Skin of body (tissue), 2 donors: ENCODE measurements around the gene PNLIPRP3. TPM values are rescaled to one million over a fixed set of nuclear protein-coding genes. Genes with fewer than 3 reads are reported as not detected.
A peak's percentile ranks its signal among the peaks of the same experiment; 100 is the strongest.

Experiments used
- DNase-seq: peaks from one replicate; lab custom pipeline; 2025; lab: John Stamatoyannopoulos, UW
- total RNA-seq: library from RNA; depleted of rRNA; stranded (reverse); fragments of >200 nt; gene quantifications from one replicate; pipeline ENCODE4 v1.2.3, GENCODE V29; 2014

PNLIPRP3 gene
- total RNA-seq, 1 donor from 2014 or later, result 5.8 TPM

GRCh38 chr10:116450861-116451260, 23.2 kb downstream of the PNLIPRP3 start:
- no peak for DNase-seq

GRCh38 chr10:116451711-116452337, 24.2 kb downstream of the PNLIPRP3 start:
- no peak for DNase-seq

- DNase-seq, result no peak
Observed at GRCh38 chr10:116452338-116452720, 24.7 kb downstream of the PNLIPRP3 start.

- DNase-seq, result no peak
Observed at GRCh38 chr10:116457488-116457887, 29.8 kb downstream of the PNLIPRP3 start.

- DNase-seq, result no peak
Observed at GRCh38 chr10:116460219-116460618, 32.6 kb downstream of the PNLIPRP3 start.

GRCh38 chr10:116461680-116462079, 34.0 kb downstream of the PNLIPRP3 start:
- no peak for DNase-seq

GRCh38 chr10:116464257-116464656, 36.6 kb downstream of the PNLIPRP3 start:
- no peak for DNase-seq

- DNase-seq, result no peak
Observed at GRCh38 chr10:116465546-116465945, 37.9 kb downstream of the PNLIPRP3 start.

GRCh38 chr10:116466715-116467422, 39.2 kb downstream of the PNLIPRP3 start:
- no peak for DNase-seq

GRCh38 chr10:116469437-116469836, 41.8 kb downstream of the PNLIPRP3 start:
- DNase-seq, result no peak

GRCh38 chr10:116470071-116470470, 42.4 kb downstream of the PNLIPRP3 start:
- DNase-seq, result no peak

GRCh38 chr10:116470768-116471415, 43.2 kb downstream of the PNLIPRP3 start:
- DNase-seq, result no peak

GRCh38 chr10:116472891-116473290, 45.2 kb downstream of the PNLIPRP3 start:
- peak; percentile 30 for DNase-seq

GRCh38 chr10:116475866-116476265, 48.2 kb downstream of the PNLIPRP3 start:
- DNase-seq, result no peak

GRCh38 chr10:116476461-116476860, 48.8 kb downstream of the PNLIPRP3 start:
- DNase-seq, result peak; percentile 99

GRCh38 chr10:116477986-116478664, 50.5 kb downstream of the PNLIPRP3 start:
- no peak for DNase-seq

- no peak for DNase-seq
Observed at GRCh38 chr10:116486770-116487448, 59.3 kb downstream of the PNLIPRP3 start.

GRCh38 chr10:116487522-116488430, 60.1 kb downstream of the PNLIPRP3 start:
- DNase-seq, result peak; percentile 89

GRCh38 chr10:116489460-116489859, 61.8 kb downstream of the PNLIPRP3 start:
- no peak for DNase-seq

GRCh38 chr10:116490028-116490662, 62.5 kb downstream of the PNLIPRP3 start:
- peak; percentile 3 for DNase-seq
